HepG2 (cell line): ENCODE measurements around the gene TSSK6. TPM values are rescaled to one million over a fixed set of nuclear protein-coding genes. Genes with fewer than 3 reads are reported as not detected.

ENCODE experiments used
- ATAC-seq: fragments of 200-7000 bp; cut with Tn5 transposase; 3 replicates; pipeline ENCODE4 v1.9.1; 2020; ENCODE audit warnings: mild to moderate bottlenecking, moderate library complexity
- BruUV-seq: library from RNA; stranded (reverse); fragments of 400-500 nt; replicated peaks from 2 replicates; lab custom pipeline; 2021; lab: Mats Ljungman, UMichigan
- CTCF ChIA-PET: fragments of 300-600 bp; formaldehyde crosslinking; extraction: SDS; loops from one replicate; lab custom pipeline; 2021; ENCODE audit warnings: low total read pairs, inconsistent platforms, low intra/inter-chr PET ratio; lab: Yijun Ruan, JAX
- POLR2A ChIA-PET: fragments of 350-600 bp; sonication (Branson Sonifier 250); formaldehyde crosslinking; loops from one replicate; lab custom pipeline; 2020; ENCODE audit warnings: antibody characterized with exemption, inconsistent platforms; lab: Yijun Ruan, JAX
- DNase-seq: peaks from one replicate; pipeline ENCODE4 v3.0.0-alpha.2; 2015; ENCODE audit warnings: low spot score
- FAIRE-seq: peaks from 3 replicates; lab custom pipeline; 2011; peaks lifted over from hg19 to GRCh38; lab: Jason Lieb, UNC
- H2AFZ ChIP-seq: one replicate; pipeline ENCODE4 v1.6.1; 2011; ENCODE audit warnings: low read length, inconsistent platforms
- H3K27ac ChIP-seq: fragments of 300-600 bp; 3 replicates; pipeline ENCODE4 v1.8.0; 2011; ENCODE audit warnings: mixed run types, mild to moderate bottlenecking, mixed read lengths, low read length, inconsistent platforms; ENCODE audit not compliant: insufficient read depth; ENCODE audit errors: extremely low read length
- H3K27me3 ChIP-seq, 2 experiments: fragments of 200-600 bp in 1 of 2; 2 replicates in 1 of 2; 3 replicates in 1 of 2; pipeline versions ENCODE4 v1.6.0 to v1.8.0; 2011; ENCODE audit warnings: low read length in 2 of 2, mild to moderate bottlenecking in 2 of 2, moderate library complexity in 2 of 2, inconsistent platforms in 1 of 2; ENCODE audit not compliant: insufficient read depth in 2 of 2, control insufficient read depth in 1 of 2
- H3K36me3 ChIP-seq, 2 experiments: fragments of 200-600 bp in 1 of 2; replicated peaks in 1 of 2; 2 replicates in 1 of 2; 3 replicates in 1 of 2; pipeline versions ENCODE4 v1.5.1 to v1.8.0; 2011; ENCODE audit warnings: low read length in 2 of 2, inconsistent platforms in 1 of 2; ENCODE audit not compliant: insufficient read depth in 2 of 2, control insufficient read depth in 1 of 2
- H3K4me1 ChIP-seq: 2 replicates; pipeline ENCODE4 v1.5.1; 2012; ENCODE audit warnings: low read length, inconsistent platforms; ENCODE audit not compliant: insufficient read depth
- H3K4me2 ChIP-seq: 2 replicates; pipeline ENCODE4 v1.6.0; 2011; ENCODE audit warnings: low read depth, low read length, inconsistent platforms
- H3K4me3 ChIP-seq, 3 experiments: fragments of 200-600 bp in 1 of 3; sonication (generic), shearing (Covaris generic) in 1 of 3; replicated peaks in 1 of 3; 2 replicates each; pipeline ENCODE4 v1.5.1; 2011 to 2016; ENCODE audit warnings: low read length in 3 of 3, inconsistent platforms in 2 of 3, low read depth in 2 of 3, mild to moderate bottlenecking in 2 of 3, control low read depth in 1 of 3, mixed read lengths in 1 of 3; ENCODE audit not compliant: insufficient read depth in 1 of 3
- H3K79me2 ChIP-seq: one replicate; pipeline ENCODE4 v1.6.1; 2011; ENCODE audit warnings: low read length, inconsistent platforms; ENCODE audit not compliant: insufficient read depth
- H3K9ac ChIP-seq: 2 replicates; pipeline ENCODE4 v1.6.0; 2011; ENCODE audit warnings: mild to moderate bottlenecking, low read depth, low read length, inconsistent platforms; ENCODE audit not compliant: insufficient read depth
- H3K9me3 ChIP-seq: 2 replicates; pipeline ENCODE4 v1.5.1; 2012; ENCODE audit warnings: mild to moderate bottlenecking, low read length
- H4K20me1 ChIP-seq: 2 replicates; pipeline ENCODE4 v1.6.0; 2011; ENCODE audit warnings: inconsistent platforms, mild to moderate bottlenecking, low read length, moderate library complexity; ENCODE audit not compliant: insufficient read depth
- HNRNPL ChIP-seq: fragments of 200-400 bp; formaldehyde crosslinking; IDR thresholded peaks from 2 replicates; pipeline ENCODE4 v1.6.1; 2017; ENCODE audit warnings: mild to moderate bottlenecking, low read depth, low read length
- MTA1 ChIP-seq: sonication (generic); formaldehyde crosslinking; IDR thresholded peaks from 2 replicates; pipeline ENCODE4 v1.4.0; 2020; ENCODE audit warnings: missing genetic modification reagents, mild to moderate bottlenecking, borderline replicate concordance
- RARG ChIP-seq: sonication (generic); formaldehyde crosslinking; IDR thresholded peaks from 2 replicates; pipeline ENCODE4 v1.4.0; 2020; ENCODE audit warnings: low read depth, mild to moderate bottlenecking, missing genetic modification reagents
- SIX1 ChIP-seq: sonication (generic); formaldehyde crosslinking; IDR thresholded peaks from 2 replicates; pipeline ENCODE4 v1.4.0; 2020; ENCODE audit warnings: missing genetic modification reagents, borderline replicate concordance
- SP5 ChIP-seq: IDR thresholded peaks from 2 replicates; pipeline ENCODE4 v1.6.1; 2016; ENCODE audit warnings: low read depth, borderline replicate concordance
- ZBTB20 ChIP-seq: sonication (generic); formaldehyde crosslinking; IDR thresholded peaks from 2 replicates; pipeline ENCODE4 v1.8.1; 2023; ENCODE audit warnings: missing genetic modification reagents, low read depth, mild to moderate bottlenecking, borderline replicate concordance
- ZC3H4 ChIP-seq: sonication (generic); formaldehyde crosslinking; IDR thresholded peaks from 2 replicates; pipeline ENCODE4 v1.4.0; 2020; ENCODE audit warnings: missing genetic modification reagents, borderline replicate concordance
- ZNF468 ChIP-seq: sonication (generic); formaldehyde crosslinking; IDR thresholded peaks from 2 replicates; pipeline ENCODE4 v1.8.0; 2022; ENCODE audit warnings: mild to moderate bottlenecking, moderate library complexity, missing genetic modification reagents
- ZNF747 ChIP-seq: sonication (generic); formaldehyde crosslinking; IDR thresholded peaks from 2 replicates; pipeline ENCODE4 v1.8.1; 2023; ENCODE audit warnings: missing genetic modification reagents, mild to moderate bottlenecking, borderline replicate concordance
- WGBS: methylation state at CpG from one replicate; pipeline ENCODE4 v1.1.6; 2017; ENCODE audit warnings: low lambda C conversion rate; 5-methylcytosine and 5-hydroxymethylcytosine counted together
- in situ Hi-C: cut with HindIII; loops from 2 replicates; pipeline ENCODE4 v1.10.0; 2017; ENCODE audit warnings: low pct_unique_long_range_greater_than_20kb; ENCODE audit not compliant: extremely low pct_ligation_motif_present
- intact Hi-C: fragments of 100-400 bp; cut with micrococcal nuclease; formaldehyde crosslinking; loops from one replicate; pipeline ENCODE4 v1.10.0; 2022; ENCODE audit not compliant: unreplicated experiment
- polyA plus RNA-seq, 8 experiments: library from polyadenylated mRNA; depleted of rRNA in 3 of 8; stranded (reverse) in 7 of 8; unstranded in 1 of 8; fragments of >200 nt; fragmentation: Illumina TruSeq in 4 of 8; extraction: Trizol in 4 of 8; gene quantifications; 2 replicates each; pipeline versions ENCODE4 v1.2.1 to v1.2.3, GENCODE V29; 2011 to 2016; ENCODE audit warnings: low read depth in 4 of 8, missing spikeins in 1 of 8, mixed read lengths in 1 of 8; ENCODE audit not compliant: insufficient read depth in 1 of 8
- total RNA-seq, 5 experiments: library from RNA; depleted of rRNA; stranded (reverse); fragments of >200 nt; fragmentation: Illumina TruSeq; extraction: Trizol; gene quantifications; 2 replicates each; pipeline ENCODE4 v1.2.3, GENCODE V29; 2016; ENCODE audit warnings: low read depth in 1 of 5
- TF ChIP-seq, protein P1 (sequence below): sonication (generic); formaldehyde crosslinking; IDR thresholded peaks from 2 replicates; pipeline ENCODE4 v1.4.0; 2020; ENCODE audit warnings: missing genetic modification reagents, borderline replicate concordance
- TF ChIP-seq, protein P2 (sequence below): sonication (generic); formaldehyde crosslinking; IDR thresholded peaks from 2 replicates; pipeline ENCODE4 v1.8.1; 2023; ENCODE audit warnings: mild to moderate bottlenecking, missing genetic modification reagents

Gene TSSK6
- total and polyA plus RNA-seq, 2 of the 13 experiments (the other 11 are each of a cell fraction or from before 2014, with no cell fraction given) = 0.71 to 1.2 TPM

DNA sequence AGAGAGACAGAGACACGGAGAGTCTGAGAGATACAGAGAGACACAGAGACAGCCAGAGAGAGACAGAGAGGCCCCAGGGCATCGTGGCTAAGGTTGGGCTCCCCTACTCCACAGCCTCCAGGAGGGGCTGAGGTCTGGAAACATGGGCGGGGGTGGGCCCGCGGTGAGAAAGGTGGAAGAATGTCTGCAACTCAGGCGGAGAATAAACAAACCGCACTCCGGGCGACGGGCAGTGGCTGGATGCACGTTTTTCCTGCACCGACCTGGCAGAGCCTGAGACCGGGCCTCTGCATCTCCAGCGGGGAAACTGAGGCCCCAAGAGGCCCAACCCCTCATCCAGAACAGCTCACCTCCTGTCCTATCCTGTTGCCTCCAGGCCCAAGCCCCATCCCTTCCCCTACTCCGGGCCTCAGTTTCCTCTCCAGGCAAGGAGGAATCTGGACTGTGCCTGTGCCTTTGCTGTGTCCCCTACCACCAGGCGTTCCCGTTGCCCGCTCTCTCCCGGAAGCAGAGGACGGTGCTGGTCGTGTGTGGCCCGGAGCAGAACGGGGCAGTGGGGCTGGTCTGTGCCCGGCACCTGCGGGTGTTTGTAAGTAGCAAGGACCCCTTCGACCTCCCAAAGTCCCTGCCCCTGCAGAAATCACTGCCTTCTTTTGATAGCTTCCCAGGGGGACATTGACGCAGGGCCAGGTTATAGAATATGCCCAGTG is 19.4 kb upstream of the TSSK6 start:
- TF ChIP-seq RARG (no peak), HNRNPL (0 out of 2 replicates have a peak, but pooled peaks have one; percentile 24)
- Histone ChIP-seq H3K36me3 (no peaks in the 10 kb centered on the region; a peak in 1 of 5 replicates), H3K4me1 (peaks cover 9% of the 10 kb centered on the region; the same call in 1 of the 2 replicates), H3K9me3 (no peaks in the 10 kb centered on the region), H2AFZ (no peak overlapping the region), H3K79me2 (no peaks in the 10 kb centered on the region), H3K27ac (no peak overlapping the region), H4K20me1 (no peaks in the 10 kb centered on the region), H3K4me3 (no peak overlapping the region), H3K9ac (no peak overlapping the region), H3K27me3 (0 out of 5 replicates have a peak, but pooled peaks cover 0 to 6% of the 10 kb centered on the region in 2 experiments), H3K4me2 (no peak overlapping the region)
- ChIA-PET POLR2A (no interaction called here), CTCF (no interaction called here)
- 78% methylated on average over 25 of the region's 27 CpGs for WGBS
- in situ Hi-C loops = loop anchor here (5.0 to 25.0 kb wide), 2 partner anchors 108 to 428 kb away; partner anchors contain the start of gene GMIP
- intact Hi-C loops = loop anchor here (5.0 kb wide), 2 partner anchors 108 to 423 kb away; partner anchors contain the start of gene GMIP
- FAIRE-seq (no peak), DNase-seq (no peak), ATAC-seq (no peak)
- BruUV-seq = no TSS peak

DNA sequence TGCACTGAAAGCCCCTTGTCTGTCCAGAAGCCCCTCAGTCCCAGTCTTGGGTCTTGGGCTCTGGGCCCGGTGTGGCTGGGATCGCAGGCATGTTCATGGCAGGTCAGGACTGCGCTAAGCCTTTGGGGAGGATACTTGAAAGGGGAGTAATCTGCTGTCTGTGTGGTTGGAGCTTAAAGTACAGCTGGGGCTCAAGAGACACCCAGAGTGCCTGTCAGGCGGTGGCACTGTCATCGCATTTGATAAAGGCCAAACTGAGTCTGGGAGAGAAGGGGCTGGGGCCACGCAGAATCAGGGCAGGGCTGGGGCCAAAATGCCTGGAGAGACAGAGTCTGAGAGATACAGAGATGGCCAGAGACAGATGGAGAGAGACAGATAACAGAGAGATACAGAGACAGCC is 18.5 kb upstream of the TSSK6 start:
- CTCF ChIA-PET = interaction anchor here (2.6 kb wide), 1 partner anchor 110 kb away, joined by 23 read pairs; the partner anchor contains the start of gene GMIP
- ATAC-seq (no peak), DNase-seq (no peak), FAIRE-seq (no peak)
- H3K9ac ChIP-seq = no peak overlapping the region
- H3K27me3 ChIP-seq = 0 out of 5 replicates have a peak, but pooled peaks cover 0 to 4% of the 10 kb centered on the region in 2 experiments
- H3K36me3 ChIP-seq = no peaks in the 10 kb centered on the region; a peak in 2 of 5 replicates
- peaks cover 7% of the 10 kb centered on the region; the same call in 1 of the 2 replicates for H3K4me1 ChIP-seq
- BruUV-seq = TSS peak; percentile 35
- no peaks in the 10 kb centered on the region for H3K9me3 ChIP-seq
- no peak overlapping the region for H3K4me3 ChIP-seq
- no peak overlapping the region for H2AFZ ChIP-seq
- intact Hi-C loops = loop anchor here (5.0 kb wide), 2 partner anchors 108 to 423 kb away; partner anchors contain the start of gene GMIP
- H3K79me2 ChIP-seq = no peaks in the 10 kb centered on the region
- H3K27ac ChIP-seq = no peak overlapping the region
- no peak overlapping the region for H3K4me2 ChIP-seq
- no peaks in the 10 kb centered on the region for H4K20me1 ChIP-seq
- POLR2A ChIA-PET = no interaction called here
- in situ Hi-C loops = loop anchor here (25.0 kb wide), 1 partner anchor 428 kb away; no protein-coding TSS in a partner anchor
- whole genome bisulfite sequencing = 85% methylated on average over 6 of the region's 6 CpGs
- TF ChIP-seq MTA1 (no peak), SIX1 (CRISPR knock-in tag) (no peak), ZBTB20 (CRISPR knock-in tag) (no peak), ZNF747 (CRISPR knock-in tag) (no peak), SP5 (CRISPR knock-in tag) (no peak), ZC3H4 (no peak), ZNF468 (CRISPR knock-in tag) (no peak)
- TF ChIP-seq, protein P1, sequence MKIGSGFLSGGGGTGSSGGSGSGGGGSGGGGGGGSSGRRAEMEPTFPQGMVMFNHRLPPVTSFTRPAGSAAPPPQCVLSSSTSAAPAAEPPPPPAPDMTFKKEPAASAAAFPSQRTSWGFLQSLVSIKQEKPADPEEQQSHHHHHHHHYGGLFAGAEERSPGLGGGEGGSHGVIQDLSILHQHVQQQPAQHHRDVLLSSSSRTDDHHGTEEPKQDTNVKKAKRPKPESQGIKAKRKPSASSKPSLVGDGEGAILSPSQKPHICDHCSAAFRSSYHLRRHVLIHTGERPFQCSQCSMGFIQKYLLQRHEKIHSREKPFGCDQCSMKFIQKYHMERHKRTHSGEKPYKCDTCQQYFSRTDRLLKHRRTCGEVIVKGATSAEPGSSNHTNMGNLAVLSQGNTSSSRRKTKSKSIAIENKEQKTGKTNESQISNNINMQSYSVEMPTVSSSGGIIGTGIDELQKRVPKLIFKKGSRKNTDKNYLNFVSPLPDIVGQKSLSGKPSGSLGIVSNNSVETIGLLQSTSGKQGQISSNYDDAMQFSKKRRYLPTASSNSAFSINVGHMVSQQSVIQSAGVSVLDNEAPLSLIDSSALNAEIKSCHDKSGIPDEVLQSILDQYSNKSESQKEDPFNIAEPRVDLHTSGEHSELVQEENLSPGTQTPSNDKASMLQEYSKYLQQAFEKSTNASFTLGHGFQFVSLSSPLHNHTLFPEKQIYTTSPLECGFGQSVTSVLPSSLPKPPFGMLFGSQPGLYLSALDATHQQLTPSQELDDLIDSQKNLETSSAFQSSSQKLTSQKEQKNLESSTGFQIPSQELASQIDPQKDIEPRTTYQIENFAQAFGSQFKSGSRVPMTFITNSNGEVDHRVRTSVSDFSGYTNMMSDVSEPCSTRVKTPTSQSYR (CRISPR knock-in tag) = no peak
- TF ChIP-seq, protein P2, sequence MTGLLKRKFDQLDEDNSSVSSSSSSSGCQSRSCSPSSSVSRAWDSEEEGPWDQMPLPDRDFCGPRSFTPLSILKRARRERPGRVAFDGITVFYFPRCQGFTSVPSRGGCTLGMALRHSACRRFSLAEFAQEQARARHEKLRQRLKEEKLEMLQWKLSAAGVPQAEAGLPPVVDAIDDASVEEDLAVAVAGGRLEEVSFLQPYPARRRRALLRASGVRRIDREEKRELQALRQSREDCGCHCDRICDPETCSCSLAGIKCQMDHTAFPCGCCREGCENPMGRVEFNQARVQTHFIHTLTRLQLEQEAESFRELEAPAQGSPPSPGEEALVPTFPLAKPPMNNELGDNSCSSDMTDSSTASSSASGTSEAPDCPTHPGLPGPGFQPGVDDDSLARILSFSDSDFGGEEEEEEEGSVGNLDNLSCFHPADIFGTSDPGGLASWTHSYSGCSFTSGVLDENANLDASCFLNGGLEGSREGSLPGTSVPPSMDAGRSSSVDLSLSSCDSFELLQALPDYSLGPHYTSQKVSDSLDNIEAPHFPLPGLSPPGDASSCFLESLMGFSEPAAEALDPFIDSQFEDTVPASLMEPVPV (CRISPR knock-in tag) = no peak
